IMR-90 (cell line): ENCODE measurements around the gene PROB1. TPM values are rescaled to one million over a fixed set of nuclear protein-coding genes. Genes with fewer than 3 reads are reported as not detected.
A peak's percentile ranks its signal among the peaks of the same experiment; 100 is the strongest.

Experiments
- ATAC-seq: fragments of 200-7000 bp; cut with Tn5 transposase; 2 replicates; pipeline ENCODE4 v1.9.1; 2020; ENCODE audit warnings: low read depth, mild to moderate bottlenecking, moderate library complexity
- BruUV-seq: library from RNA; stranded (reverse); fragments of 400-500 nt; replicated peaks from 2 replicates; lab custom pipeline; 2021; lab: Mats Ljungman, UMichigan
- CTCF ChIA-PET: fragments of 300-600 bp; formaldehyde crosslinking; extraction: SDS; loops from one replicate; lab custom pipeline; 2021; ENCODE audit warnings: antibody characterized with exemption; lab: Yijun Ruan, JAX
- POLR2A ChIA-PET: fragments of 300-600 bp; sonication (Branson Sonifier 250); formaldehyde crosslinking; loops from one replicate; lab custom pipeline; 2022; ENCODE audit warnings: antibody characterized with exemption; ENCODE audit not compliant: unreplicated experiment; lab: Charles Lee
- DNase-seq: peaks from one replicate; pipeline ENCODE4 v3.0.0; 2013
- H2AFZ ChIP-seq: replicated peaks from 2 replicates; pipeline ENCODE3; 2013; ENCODE audit warnings: low read length, mild to moderate bottlenecking; ENCODE audit not compliant: poor library complexity
- H2AK5ac ChIP-seq: 2 replicates; pipeline ENCODE4 v1.6.1; 2013; ENCODE audit warnings: low read depth, low read length, inconsistent platforms
- H2AK9ac ChIP-seq: replicated peaks from 2 replicates; pipeline ENCODE3; 2013; ENCODE audit warnings: mild to moderate bottlenecking, low read depth, low read length, moderate library complexity; ENCODE audit not compliant: poor library complexity
- H2BK120ac ChIP-seq: 2 replicates; pipeline ENCODE4 v1.6.1; 2013; ENCODE audit warnings: low read depth, low read length, inconsistent platforms
- H2BK15ac ChIP-seq: 3 replicates; pipeline ENCODE4 v1.6.1; 2013; ENCODE audit warnings: low read depth, low read length, inconsistent platforms
- H2BK20ac ChIP-seq: 2 replicates; pipeline ENCODE4 v1.6.1; 2013; ENCODE audit warnings: low read depth, mild to moderate bottlenecking, inconsistent platforms, low read length, moderate library complexity
- H2BK5ac ChIP-seq: 2 replicates; pipeline ENCODE4 v1.6.1; 2013; ENCODE audit warnings: mild to moderate bottlenecking, low read depth, low read length, inconsistent platforms; ENCODE audit not compliant: poor library complexity, severe bottlenecking
- H3K14ac ChIP-seq: replicated peaks from 2 replicates; pipeline ENCODE4 v1.6.1; 2013; ENCODE audit warnings: low read depth, low read length, inconsistent platforms
- H3K18ac ChIP-seq: 2 replicates; pipeline ENCODE4 v1.6.1; 2013; ENCODE audit warnings: low read depth, low read length, control low read depth
- H3K23ac ChIP-seq: 2 replicates; pipeline ENCODE4 v1.6.1; 2013; ENCODE audit warnings: low read depth, low read length, inconsistent platforms
- H3K27ac ChIP-seq: 2 replicates; pipeline ENCODE4 v1.5.1; 2013; ENCODE audit warnings: mild to moderate bottlenecking, control low read depth, low read length; ENCODE audit not compliant: insufficient read depth
- H3K27me3 ChIP-seq: 2 replicates; pipeline ENCODE4 v1.6.1; 2013; ENCODE audit warnings: low read length; ENCODE audit not compliant: control insufficient read depth, insufficient read depth
- H3K36me3 ChIP-seq: 2 replicates; pipeline ENCODE4 v1.6.1; 2013; ENCODE audit warnings: low read length, mixed read lengths; ENCODE audit not compliant: control insufficient read depth, insufficient read depth
- H3K4ac ChIP-seq: 2 replicates; pipeline ENCODE4 v1.6.1; 2013; ENCODE audit warnings: low read depth, low read length, inconsistent platforms
- H3K4me1 ChIP-seq: 2 replicates; pipeline ENCODE4 v1.6.1; 2013; ENCODE audit warnings: low read length, mixed read lengths; ENCODE audit not compliant: control insufficient read depth, insufficient read depth
- H3K4me2 ChIP-seq: 2 replicates; pipeline ENCODE4 v1.6.1; 2013; ENCODE audit warnings: low read depth, mild to moderate bottlenecking, control low read depth, low read length, moderate library complexity
- H3K4me3 ChIP-seq: 2 replicates; pipeline ENCODE4 v1.5.1; 2013; ENCODE audit warnings: low read depth, mild to moderate bottlenecking, control low read depth, low read length, moderate library complexity; ENCODE audit not compliant: insufficient read depth
- H3K56ac ChIP-seq: 2 replicates; pipeline ENCODE4 v1.6.1; 2013; ENCODE audit warnings: low read length, inconsistent platforms; ENCODE audit not compliant: insufficient read depth; ENCODE audit errors: extremely low read depth
- H3K79me1 ChIP-seq, 2 experiments: 2 replicates each; pipeline ENCODE4 v1.6.1; 2013; ENCODE audit warnings: low read length in 2 of 2, inconsistent platforms in 1 of 2, low read depth in 1 of 2
- H3K9ac ChIP-seq: 2 replicates; pipeline ENCODE4 v1.6.1; 2013; ENCODE audit warnings: low read depth, low read length, control low read depth
- H3K9me1 ChIP-seq: 2 replicates; pipeline ENCODE4 v1.6.1; 2013; ENCODE audit warnings: low read length, inconsistent platforms; ENCODE audit not compliant: insufficient read depth
- H3K9me3 ChIP-seq: 2 replicates; pipeline ENCODE4 v1.6.1; 2013; ENCODE audit warnings: low read length; ENCODE audit not compliant: control insufficient read depth, insufficient read depth
- H4K20me1 ChIP-seq: 2 replicates; pipeline ENCODE4 v1.6.1; 2013; ENCODE audit warnings: low read length, inconsistent platforms; ENCODE audit not compliant: insufficient read depth
- H4K5ac ChIP-seq: 2 replicates; pipeline ENCODE4 v1.6.1; 2013; ENCODE audit warnings: mild to moderate bottlenecking, low read depth, low read length, control low read depth
- H4K8ac ChIP-seq, 2 experiments: 2 replicates each; pipeline ENCODE4 v1.6.1; 2013; ENCODE audit warnings: low read depth in 2 of 2, low read length in 2 of 2, control low read depth in 1 of 2, inconsistent platforms in 1 of 2
- H4K91ac ChIP-seq: 2 replicates; pipeline ENCODE4 v1.6.1; 2013; ENCODE audit warnings: low read depth, low read length, inconsistent platforms; ENCODE audit not compliant: insufficient read depth
- WGBS, 2 experiments: methylation state at CpG; one replicate each; pipeline versions ENCODE4 v1.1.5 to v1.1.7; 2013; ENCODE audit warnings: missing lambda C conversion rate in 2 of 2; ENCODE audit not compliant: insufficient read length in 1 of 2; ENCODE audit errors: extremely low coverage in 2 of 2; 5-methylcytosine and 5-hydroxymethylcytosine counted together
- dilution Hi-C: fragments of 300-500 bp; cut with HindIII; formaldehyde crosslinking; loops from one replicate; pipeline ENCODE4 v1.14.3; 2018; ENCODE audit warnings: low sequenced_read_pairs; ENCODE audit not compliant: unreplicated experiment
- in situ Hi-C: fragments of 300-500 bp; cut with MboI; formaldehyde crosslinking; loops from 3 replicates; pipeline ENCODE4 v1.14.3; 2019; ENCODE audit warnings: low sequenced_read_pairs, inconsistent platforms, mixed read lengths
- intact Hi-C: fragments of 100-400 bp; cut with micrococcal nuclease; formaldehyde crosslinking; loops from 2 replicates; pipeline ENCODE4 v1.10.0; 2022
- polyA plus RNA-seq, 3 experiments: library from polyadenylated mRNA; depleted of rRNA; stranded (reverse); fragments of >200 nt; gene quantifications; 2 replicates each; pipeline ENCODE4 v1.2.3, GENCODE V29; 2012; ENCODE audit warnings: low replicate concordance in 1 of 3
- total RNA-seq: library from RNA; depleted of rRNA; stranded (reverse); fragments of >200 nt; gene quantifications from 2 replicates; pipeline ENCODE4 v1.2.3, GENCODE V29; 2012
- TF ChIP-seq, protein P1 (sequence below): fragments of 150-350 bp; IDR thresholded peaks from 2 replicates; pipeline ENCODE4 v1.6.1; 2017; ENCODE audit warnings: mild to moderate bottlenecking, antibody characterized with exemption, low read length, low read depth
- TF ChIP-seq, protein P2 (sequence below): conservative IDR thresholded peaks from 2 replicates; pipeline ENCODE4 v1.5.1; 2012; ENCODE audit warnings: mild to moderate bottlenecking, low read depth, low read length, improper control_type of control experiment

Gene PROB1
- total and polyA plus RNA-seq, 2 of the 4 experiments (the other 2 are of a cell fraction) = under 0.01 to 0.38 TPM

DNA sequence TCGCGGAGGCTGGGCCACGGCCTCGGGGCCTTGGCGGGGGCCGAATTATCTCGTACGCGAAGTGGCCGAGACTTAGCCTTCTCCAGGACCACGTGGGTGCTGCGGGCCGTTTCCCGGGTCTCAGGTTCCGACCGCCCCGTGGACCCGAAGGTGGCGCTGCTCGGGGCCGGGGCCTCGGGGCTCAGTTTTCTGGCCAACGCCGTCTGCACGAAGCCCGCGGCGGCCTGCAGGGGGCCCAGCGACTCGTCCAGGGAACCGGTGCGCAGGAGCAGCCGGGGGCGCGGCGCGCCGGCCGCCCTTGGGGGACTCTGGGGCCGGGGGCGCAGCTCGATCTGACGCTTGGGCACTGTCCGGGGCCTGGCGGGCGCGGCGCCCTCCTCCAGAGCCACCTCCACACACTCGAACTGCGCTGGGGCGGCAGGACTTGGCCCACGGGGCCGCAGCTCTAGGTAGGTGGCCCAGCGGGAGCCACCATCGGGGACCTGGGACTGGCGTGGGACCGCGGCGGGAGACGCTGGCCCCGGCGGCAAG is 716 bp downstream of the PROB1 start:
- H3K79me1 ChIP-seq = no peaks in the 10 kb centered on the region
- H3K4me2 ChIP-seq = no peak overlapping the region
- H4K20me1 ChIP-seq = no peaks in the 10 kb centered on the region
- H2AFZ ChIP-seq = peak overlapping the region; percentile 83
- H4K91ac ChIP-seq = no peak overlapping the region
- H2AK9ac ChIP-seq = peak overlapping the region; percentile 57
- BruUV-seq = no TSS peak
- peaks cover 28% of the 10 kb centered on the region for H3K27me3 ChIP-seq
- H3K36me3 ChIP-seq = no peaks in the 10 kb centered on the region
- no peak overlapping the region for H2BK120ac ChIP-seq
- ATAC-seq (no peak), DNase-seq (no peak)
- peaks cover 16% of the 10 kb centered on the region; the same call in 1 of the 2 replicates for H3K9me3 ChIP-seq
- H4K8ac ChIP-seq = no peak overlapping the region; a peak in 1 of 4 replicates
- H3K18ac ChIP-seq = no peak overlapping the region
- ChIA-PET POLR2A (no interaction called here), CTCF (no interaction called here)
- no peak overlapping the region for H3K9ac ChIP-seq
- peak overlapping the region; percentile 24 for H3K4me3 ChIP-seq
- H3K9me1 ChIP-seq = no peaks in the 10 kb centered on the region
- H3K23ac ChIP-seq = no peak overlapping the region
- H3K56ac ChIP-seq = no peak overlapping the region
- H4K5ac ChIP-seq = no peak overlapping the region
- H3K14ac ChIP-seq = no peak overlapping the region
- H3K27ac ChIP-seq = no peak overlapping the region
- in situ Hi-C loops = no loop called here
- intact Hi-C loops = no loop called here
- peaks cover 3% of the 10 kb centered on the region; the same call in 1 of the 2 replicates for H3K4me1 ChIP-seq
- WGBS, 2 experiments = 20% methylated on average over 16 of the region's 62 CpGs; no CpG with 5 or more reads in 1 of the 2 experiments
- no peak overlapping the region for H3K4ac ChIP-seq
- H2AK5ac ChIP-seq = no peak overlapping the region
- no peak overlapping the region for H2BK20ac ChIP-seq
- dilution Hi-C loops = no loop called here
- H2BK5ac ChIP-seq = no peak overlapping the region
- H2BK15ac ChIP-seq = no peak overlapping the region
- TF ChIP-seq, protein P1, sequence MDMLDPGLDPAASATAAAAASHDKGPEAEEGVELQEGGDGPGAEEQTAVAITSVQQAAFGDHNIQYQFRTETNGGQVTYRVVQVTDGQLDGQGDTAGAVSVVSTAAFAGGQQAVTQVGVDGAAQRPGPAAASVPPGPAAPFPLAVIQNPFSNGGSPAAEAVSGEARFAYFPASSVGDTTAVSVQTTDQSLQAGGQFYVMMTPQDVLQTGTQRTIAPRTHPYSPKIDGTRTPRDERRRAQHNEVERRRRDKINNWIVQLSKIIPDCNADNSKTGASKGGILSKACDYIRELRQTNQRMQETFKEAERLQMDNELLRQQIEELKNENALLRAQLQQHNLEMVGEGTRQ = no peak
- TF ChIP-seq, protein P2, sequence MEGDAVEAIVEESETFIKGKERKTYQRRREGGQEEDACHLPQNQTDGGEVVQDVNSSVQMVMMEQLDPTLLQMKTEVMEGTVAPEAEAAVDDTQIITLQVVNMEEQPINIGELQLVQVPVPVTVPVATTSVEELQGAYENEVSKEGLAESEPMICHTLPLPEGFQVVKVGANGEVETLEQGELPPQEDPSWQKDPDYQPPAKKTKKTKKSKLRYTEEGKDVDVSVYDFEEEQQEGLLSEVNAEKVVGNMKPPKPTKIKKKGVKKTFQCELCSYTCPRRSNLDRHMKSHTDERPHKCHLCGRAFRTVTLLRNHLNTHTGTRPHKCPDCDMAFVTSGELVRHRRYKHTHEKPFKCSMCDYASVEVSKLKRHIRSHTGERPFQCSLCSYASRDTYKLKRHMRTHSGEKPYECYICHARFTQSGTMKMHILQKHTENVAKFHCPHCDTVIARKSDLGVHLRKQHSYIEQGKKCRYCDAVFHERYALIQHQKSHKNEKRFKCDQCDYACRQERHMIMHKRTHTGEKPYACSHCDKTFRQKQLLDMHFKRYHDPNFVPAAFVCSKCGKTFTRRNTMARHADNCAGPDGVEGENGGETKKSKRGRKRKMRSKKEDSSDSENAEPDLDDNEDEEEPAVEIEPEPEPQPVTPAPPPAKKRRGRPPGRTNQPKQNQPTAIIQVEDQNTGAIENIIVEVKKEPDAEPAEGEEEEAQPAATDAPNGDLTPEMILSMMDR = peak; percentile 17; the same call in 1 of the 2 replicates
